Stomach (tissue), 4 donors: ENCODE results near the gene RFC1.

Experiments used
- EP300 ChIP-seq: sonication (generic); formaldehyde crosslinking; IDR thresholded peaks from one replicate; pipeline ENCODE4 v1.6.1; 2017; ENCODE audit warnings: antibody characterized with exemption
- POLR2A ChIP-seq, 4 donors: fragments of 450-650 bp; IDR thresholded peaks; one replicate each; pipeline ENCODE4 v1.6.1; 2016; ENCODE audit warnings: antibody characterized with exemption in 4 of 4, control low read depth in 2 of 4, mild to moderate bottlenecking in 1 of 4, moderate library complexity in 1 of 4
- POLR2AphosphoS5 ChIP-seq, 3 donors: sonication (generic); formaldehyde crosslinking; IDR thresholded peaks; one replicate each; pipeline ENCODE4 v1.6.1; 2016; ENCODE audit warnings: antibody characterized with exemption in 3 of 3
- TF ChIP-seq, protein P1 (sequence below), 7 experiments: fragments of 450-650 bp in 4 of 7; fragments of 200-600 bp in 3 of 7; sonication (generic) in 3 of 7; IDR thresholded peaks; one replicate each; pipeline ENCODE4 v1.5.1; 2016 to 2019; ENCODE audit warnings: antibody characterized with exemption in 7 of 7, control low read depth in 2 of 7, mild to moderate bottlenecking in 1 of 7

DNA sequence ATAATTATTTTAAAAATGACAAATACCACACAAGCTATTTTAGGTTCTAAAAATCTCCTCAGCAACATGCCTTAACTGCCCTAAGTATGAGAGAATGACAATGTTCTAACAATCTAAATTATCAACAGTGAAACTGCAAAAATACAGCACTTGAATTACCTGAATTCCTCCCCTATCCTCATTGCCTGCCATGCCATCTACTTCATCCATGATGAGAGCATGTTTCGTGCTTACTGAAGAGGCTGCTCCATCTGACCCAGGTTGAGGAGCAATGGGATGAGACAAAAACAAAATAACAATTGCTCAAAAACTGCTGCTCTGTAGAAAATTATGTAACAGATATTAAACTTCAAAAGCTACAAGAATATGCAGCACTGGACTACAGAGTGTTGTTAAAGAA, 63.3 kb downstream of the RFC1 start:
- TF ChIP-seq POLR2A (IDR thresholded peaks at IDR 0.05): no peak
- TF ChIP-seq, protein P1, sequence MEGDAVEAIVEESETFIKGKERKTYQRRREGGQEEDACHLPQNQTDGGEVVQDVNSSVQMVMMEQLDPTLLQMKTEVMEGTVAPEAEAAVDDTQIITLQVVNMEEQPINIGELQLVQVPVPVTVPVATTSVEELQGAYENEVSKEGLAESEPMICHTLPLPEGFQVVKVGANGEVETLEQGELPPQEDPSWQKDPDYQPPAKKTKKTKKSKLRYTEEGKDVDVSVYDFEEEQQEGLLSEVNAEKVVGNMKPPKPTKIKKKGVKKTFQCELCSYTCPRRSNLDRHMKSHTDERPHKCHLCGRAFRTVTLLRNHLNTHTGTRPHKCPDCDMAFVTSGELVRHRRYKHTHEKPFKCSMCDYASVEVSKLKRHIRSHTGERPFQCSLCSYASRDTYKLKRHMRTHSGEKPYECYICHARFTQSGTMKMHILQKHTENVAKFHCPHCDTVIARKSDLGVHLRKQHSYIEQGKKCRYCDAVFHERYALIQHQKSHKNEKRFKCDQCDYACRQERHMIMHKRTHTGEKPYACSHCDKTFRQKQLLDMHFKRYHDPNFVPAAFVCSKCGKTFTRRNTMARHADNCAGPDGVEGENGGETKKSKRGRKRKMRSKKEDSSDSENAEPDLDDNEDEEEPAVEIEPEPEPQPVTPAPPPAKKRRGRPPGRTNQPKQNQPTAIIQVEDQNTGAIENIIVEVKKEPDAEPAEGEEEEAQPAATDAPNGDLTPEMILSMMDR (IDR thresholded peaks at IDR 0.05): no peak
- no peak for TF ChIP-seq POLR2AphosphoS5 (IDR thresholded peaks at IDR 0.05)
- no peak for TF ChIP-seq EP300
